HAP-1 (cell line): Measurements from ENCODE around the gene CPT1C.

Experiments
- DNase-seq, 2 experiments: peaks; one replicate each; pipeline ENCODE4 v3.0.0-alpha.2; 2016 to 2020; ENCODE audit warnings: low spot score in 2 of 2
- H3K27me3 ChIP-seq: fragments of 250-450 bp; sonication (Bioruptor Pico); 2 replicates; pipeline ENCODE4 v1.5.1; 2020; ENCODE audit warnings: low read depth, mild to moderate bottlenecking, moderate library complexity
- H3K36me3 ChIP-seq: fragments of 250-450 bp; sonication (Bioruptor Pico); replicated peaks from 2 replicates; pipeline ENCODE4 v1.5.1; 2020; ENCODE audit warnings: mild to moderate bottlenecking
- H3K4me1 ChIP-seq: fragments of 250-450 bp; sonication (Bioruptor Pico); 2 replicates; pipeline ENCODE4 v1.5.1; 2020; ENCODE audit warnings: mild to moderate bottlenecking
- H3K4me3 ChIP-seq: fragments of 250-450 bp; sonication (Bioruptor Pico); 2 replicates; pipeline ENCODE4 v1.5.1; 2020; ENCODE audit warnings: mild to moderate bottlenecking, moderate library complexity
- H3K9me3 ChIP-seq: fragments of 250-450 bp; sonication (Bioruptor Pico); 2 replicates; pipeline ENCODE4 v1.5.1; 2020; ENCODE audit warnings: mild to moderate bottlenecking, moderate library complexity
- in situ Hi-C: fragments of 300-500 bp; cut with MboI; formaldehyde crosslinking; loops from 3 replicates; pipeline ENCODE4 v1.14.3; 2020; ENCODE audit warnings: low sequenced_read_pairs, inconsistent platforms, mixed read lengths

Gene CPT1C

DNA sequence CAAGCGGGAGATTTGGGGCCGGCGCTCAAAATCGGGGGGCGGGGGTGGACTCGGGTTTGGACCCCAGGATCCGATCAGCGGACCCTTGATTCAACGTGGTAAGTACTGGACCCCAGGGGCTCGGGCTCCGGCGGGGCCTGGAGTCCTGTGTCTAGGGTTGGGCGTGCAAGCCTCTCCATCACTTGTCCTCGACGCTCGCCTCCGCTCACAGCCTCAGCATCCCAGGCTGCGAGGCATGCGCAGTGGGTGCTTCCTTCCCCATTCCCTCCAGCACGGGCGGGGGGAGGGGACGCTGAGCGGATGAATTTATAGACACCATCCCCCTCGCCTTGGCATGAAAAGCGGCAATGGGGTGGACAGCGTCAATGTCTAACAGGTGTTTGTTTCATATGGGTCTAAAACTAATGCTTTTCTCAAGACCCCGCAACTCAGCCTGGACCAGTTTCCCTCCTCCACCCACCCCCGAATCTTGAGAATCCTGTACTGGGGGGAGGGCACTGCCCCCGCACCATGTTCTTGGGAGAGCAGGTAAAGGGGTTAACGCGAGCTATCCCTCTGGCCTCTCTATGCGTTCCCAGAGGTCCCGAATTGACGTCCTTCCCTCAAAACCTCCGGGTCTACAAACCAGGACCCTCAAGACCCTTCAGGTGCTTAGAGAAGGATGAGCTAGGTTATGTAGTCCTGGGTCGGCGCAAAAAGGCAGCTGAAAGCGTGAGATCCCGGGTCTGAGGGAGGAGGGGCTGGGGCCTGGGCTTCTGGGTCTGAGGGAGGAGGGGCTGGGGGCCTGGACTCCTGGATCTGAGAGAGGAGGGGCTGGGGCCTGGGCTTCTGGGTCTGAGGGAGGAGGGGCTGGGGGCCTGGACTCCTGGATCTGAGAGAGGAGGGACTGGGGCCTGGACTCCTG lies 579 bp downstream of the CPT1C start:
- no peaks in the 10 kb centered on the region for H3K27me3 ChIP-seq
- peaks cover 17% of the 10 kb centered on the region for H3K36me3 ChIP-seq
- H3K4me1 ChIP-seq: no peaks in the 10 kb centered on the region
- H3K9me3 ChIP-seq: no peaks in the 10 kb centered on the region
- in situ Hi-C loops: no loop called here
- no peak overlapping the region for H3K4me3 ChIP-seq
- peak in 1 of 2 experiments; percentile 75 for DNase-seq

DNA sequence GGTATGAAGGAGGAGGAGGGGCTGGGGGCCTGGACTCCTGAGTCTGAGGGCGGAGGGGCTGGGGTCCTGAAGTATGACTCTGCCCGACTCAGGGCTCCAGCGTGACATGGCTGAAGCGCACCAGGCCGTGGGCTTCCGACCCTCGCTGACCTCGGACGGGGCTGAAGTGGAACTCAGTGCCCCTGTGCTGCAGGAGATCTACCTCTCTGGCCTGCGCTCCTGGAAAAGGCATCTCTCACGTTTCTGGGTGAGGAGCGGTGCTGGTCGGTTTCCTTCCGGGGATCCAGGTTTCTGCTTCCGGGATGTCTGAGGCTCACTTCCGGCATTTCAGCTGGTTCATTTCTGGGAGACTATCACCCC lies 1.2 kb downstream of the CPT1C start:
- in situ Hi-C loops: no loop called here
- no peaks in the 10 kb centered on the region for H3K27me3 ChIP-seq
- H3K9me3 ChIP-seq: no peaks in the 10 kb centered on the region
- no peaks in the 10 kb centered on the region for H3K4me1 ChIP-seq
- peaks cover 17% of the 10 kb centered on the region for H3K36me3 ChIP-seq
- no peak for DNase-seq
- no peak overlapping the region for H3K4me3 ChIP-seq

GRCh38 chr19:49696115-49696514 lies 5.2 kb downstream of the CPT1C start:
- in situ Hi-C loops: no loop called here
- Histone ChIP-seq H3K9me3 (no peaks in the 10 kb centered on the region), H3K36me3 (no peaks in the 10 kb centered on the region), H3K4me1 (no peaks in the 10 kb centered on the region), H3K4me3 (no peak overlapping the region), H3K27me3 (no peaks in the 10 kb centered on the region)
- no peak for DNase-seq

GRCh38 chr19:49696865-49697264 lies 5.9 kb downstream of the CPT1C start:
- in situ Hi-C loops: no loop called here
- H3K36me3 ChIP-seq: no peaks in the 10 kb centered on the region

DNA sequence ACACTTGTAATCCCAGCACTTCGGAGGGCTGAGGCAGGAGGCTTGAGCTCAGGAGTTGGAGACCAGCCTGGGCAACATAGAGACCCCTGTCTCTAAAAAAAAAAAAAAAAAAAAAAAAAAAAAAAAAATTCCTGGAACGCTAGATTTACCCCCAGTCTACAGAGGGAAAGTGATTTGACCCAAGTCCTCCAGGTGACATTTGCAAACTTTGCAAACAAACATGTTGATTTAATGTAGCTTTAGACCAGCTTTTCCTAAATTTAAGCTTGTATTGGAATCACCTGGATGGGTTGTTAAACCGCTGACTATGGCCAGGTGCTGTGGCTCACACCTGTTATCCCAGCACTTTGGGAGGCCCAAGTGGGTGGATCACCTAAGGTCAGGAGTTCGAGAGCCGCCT lies 8.4 kb downstream of the CPT1C start:
- no peaks in the 10 kb centered on the region for H3K27me3 ChIP-seq
- no peak overlapping the region for H3K4me3 ChIP-seq
- H3K9me3 ChIP-seq: no peaks in the 10 kb centered on the region
- in situ Hi-C loops: no loop called here
- no peak for DNase-seq
- H3K36me3 ChIP-seq: no peaks in the 10 kb centered on the region
- H3K4me1 ChIP-seq: no peaks in the 10 kb centered on the region

More at GRCh38 chr19:49696865-49697264, 5.9 kb downstream of the CPT1C start:
- no peak overlapping the region for H3K4me3 ChIP-seq
- no peaks in the 10 kb centered on the region for H3K4me1 ChIP-seq
- H3K9me3 ChIP-seq: no peaks in the 10 kb centered on the region
- H3K27me3 ChIP-seq: no peaks in the 10 kb centered on the region
- no peak for DNase-seq

- no peaks in the 10 kb centered on the region for H3K9me3 ChIP-seq
- H3K4me3 ChIP-seq: no peak overlapping the region
- H3K27me3 ChIP-seq: no peaks in the 10 kb centered on the region
- H3K36me3 ChIP-seq: no peaks in the 10 kb centered on the region
- no peaks in the 10 kb centered on the region for H3K4me1 ChIP-seq
- DNase-seq: no peak
- in situ Hi-C loops: no loop called here
Observed at GRCh38 chr19:49700563-49700962, 9.6 kb downstream of the CPT1C start.

- H3K36me3 ChIP-seq: no peaks in the 10 kb centered on the region
- in situ Hi-C loops: no loop called here
- no peaks in the 10 kb centered on the region for H3K27me3 ChIP-seq
Observed at GRCh38 chr19:49701271-49701786, 10.4 kb downstream of the CPT1C start.

DNA sequence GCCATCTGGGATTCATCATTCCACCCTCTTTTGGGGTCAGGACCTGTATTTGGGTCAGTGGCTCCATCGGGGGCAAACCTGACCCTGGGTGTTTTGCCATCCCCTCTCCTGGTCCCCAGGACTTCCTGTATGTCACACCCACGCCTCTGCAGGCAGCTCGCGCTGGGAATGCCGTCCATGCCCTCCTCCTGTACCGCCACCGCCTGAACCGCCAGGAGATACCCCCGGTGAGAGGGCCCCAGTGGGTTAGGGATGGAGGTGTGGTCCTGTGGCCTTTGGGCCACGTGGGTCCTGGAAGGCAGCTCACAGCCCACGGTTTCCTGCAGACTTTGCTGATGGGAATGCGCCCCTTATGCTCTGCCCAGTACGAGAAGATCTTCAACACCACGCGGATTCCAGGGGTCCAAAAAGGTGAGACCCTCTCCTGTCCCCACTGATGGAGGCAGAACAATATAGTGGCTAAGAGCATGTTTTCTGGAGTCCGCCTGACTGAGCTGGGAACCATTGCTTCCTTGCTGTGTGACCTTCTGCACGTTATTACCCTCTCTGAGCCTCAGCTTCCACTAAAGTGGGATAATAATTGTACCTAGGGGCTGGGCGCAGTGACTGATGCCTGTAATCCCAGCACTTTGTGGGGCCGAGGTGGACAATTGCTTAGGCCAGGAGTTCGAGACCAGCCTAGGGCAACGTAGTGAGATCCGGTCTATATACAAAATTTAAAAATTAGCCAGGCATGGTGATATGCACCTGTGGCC lies 14.1 kb downstream of the CPT1C start:
- in situ Hi-C loops: no loop called here
- Histone ChIP-seq H3K9me3 (no peaks in the 10 kb centered on the region), H3K27me3 (no peaks in the 10 kb centered on the region), H3K4me3 (no peak overlapping the region), H3K4me1 (no peaks in the 10 kb centered on the region), H3K36me3 (no peaks in the 10 kb centered on the region)
- no peak for DNase-seq

More at GRCh38 chr19:49701271-49701786, 10.4 kb downstream of the CPT1C start:
- peak in 1 of 2 experiments; percentile 40 for DNase-seq
- H3K4me3 ChIP-seq: no peak overlapping the region
- no peaks in the 10 kb centered on the region for H3K4me1 ChIP-seq
- no peaks in the 10 kb centered on the region for H3K9me3 ChIP-seq

DNA sequence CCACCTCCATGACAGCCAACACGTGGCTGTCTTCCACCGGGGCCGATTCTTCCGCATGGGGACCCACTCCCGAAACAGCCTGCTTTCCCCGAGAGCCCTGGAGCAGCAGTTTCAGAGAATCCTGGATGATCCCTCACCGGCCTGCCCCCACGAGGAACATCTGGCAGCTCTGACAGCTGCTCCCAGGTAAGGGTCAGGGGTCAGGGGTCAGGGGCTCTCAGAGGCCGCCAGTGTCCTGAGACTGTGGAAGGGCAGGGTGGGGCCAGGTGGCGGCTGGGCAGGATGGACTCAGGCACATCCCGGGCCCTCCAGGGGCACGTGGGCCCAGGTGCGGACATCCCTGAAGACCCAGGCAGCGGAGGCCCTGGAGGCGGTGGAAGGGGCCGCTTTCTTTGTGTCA lies 15.0 kb downstream of the CPT1C start:
- Histone ChIP-seq H3K27me3 (no peaks in the 10 kb centered on the region), H3K4me1 (no peaks in the 10 kb centered on the region), H3K36me3 (no peaks in the 10 kb centered on the region), H3K4me3 (no peak overlapping the region), H3K9me3 (no peaks in the 10 kb centered on the region)
- no peak for DNase-seq
- in situ Hi-C loops: no loop called here

- H3K9me3 ChIP-seq: no peaks in the 10 kb centered on the region
- in situ Hi-C loops: no loop called here
- H3K27me3 ChIP-seq: no peaks in the 10 kb centered on the region
Observed at GRCh38 chr19:49710372-49710951, 19.5 kb downstream of the CPT1C start.

GRCh38 chr19:49712397-49712859 lies 21.5 kb downstream of the CPT1C start:
- Histone ChIP-seq H3K27me3 (no peaks in the 10 kb centered on the region), H3K36me3 (no peaks in the 10 kb centered on the region), H3K4me1 (peaks cover 4% of the 10 kb centered on the region), H3K9me3 (no peaks in the 10 kb centered on the region), H3K4me3 (peak overlapping the region; percentile 19)
- in situ Hi-C loops: no loop called here
- peak; percentile 80 to 99 for DNase-seq

More at GRCh38 chr19:49710372-49710951, 19.5 kb downstream of the CPT1C start:
- Histone ChIP-seq H3K4me1 (peaks cover 4% of the 10 kb centered on the region), H3K36me3 (no peaks in the 10 kb centered on the region), H3K4me3 (no peak overlapping the region)
- no peak for DNase-seq

- Histone ChIP-seq H3K27me3 (no peaks in the 10 kb centered on the region), H3K4me1 (peaks cover 4% of the 10 kb centered on the region), H3K36me3 (no peaks in the 10 kb centered on the region), H3K9me3 (no peaks in the 10 kb centered on the region), H3K4me3 (no peak overlapping the region)
- DNase-seq: no peak
- in situ Hi-C loops: no loop called here
Observed at GRCh38 chr19:49713236-49713845, 22.4 kb downstream of the CPT1C start.

- DNase-seq: no peak
- in situ Hi-C loops: no loop called here
- Histone ChIP-seq H3K27me3 (no peaks in the 10 kb centered on the region), H3K9me3 (no peaks in the 10 kb centered on the region), H3K4me3 (no peak overlapping the region), H3K36me3 (no peaks in the 10 kb centered on the region), H3K4me1 (peaks cover 11% of the 10 kb centered on the region)
Observed at GRCh38 chr19:49716154-49716553, 25.2 kb downstream of the CPT1C start.
